GM18858 (cell line): ENCODE results near the gene ZNRF3.
"Not testable (repeated sequence)": the region's sequence is repeated elsewhere in the genome, so short reads cannot be mapped to it uniquely, and the experiment has no call there.

Source experiments
- ATAC-seq: cut with Tn5 transposase; IDR thresholded peaks from one replicate; pipeline ENCODE4 v1.9.1; 2021; ENCODE audit not compliant: unreplicated experiment

Gene ZNRF3

DNA sequence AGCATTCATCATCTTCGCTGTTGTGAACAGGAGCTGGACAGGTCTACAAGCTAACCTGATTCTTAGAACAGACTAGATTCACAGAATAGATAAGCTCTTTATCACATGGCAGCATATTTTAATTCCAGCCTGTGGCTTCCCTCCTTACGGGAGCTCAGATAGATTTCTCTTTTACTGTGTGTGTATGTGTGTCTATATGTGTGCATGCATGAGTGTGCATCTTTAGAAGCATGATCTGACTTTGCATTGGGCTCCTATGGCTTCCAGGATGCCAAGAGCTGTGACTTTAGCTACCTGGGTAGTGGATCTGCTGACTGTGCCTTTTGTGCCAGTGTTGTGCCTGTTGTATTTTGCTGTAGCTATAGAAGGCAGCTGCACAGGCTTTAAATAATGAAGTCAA is 44.3 kb downstream of the ZNRF3 start:
- ATAC-seq, result no peak

DNA sequence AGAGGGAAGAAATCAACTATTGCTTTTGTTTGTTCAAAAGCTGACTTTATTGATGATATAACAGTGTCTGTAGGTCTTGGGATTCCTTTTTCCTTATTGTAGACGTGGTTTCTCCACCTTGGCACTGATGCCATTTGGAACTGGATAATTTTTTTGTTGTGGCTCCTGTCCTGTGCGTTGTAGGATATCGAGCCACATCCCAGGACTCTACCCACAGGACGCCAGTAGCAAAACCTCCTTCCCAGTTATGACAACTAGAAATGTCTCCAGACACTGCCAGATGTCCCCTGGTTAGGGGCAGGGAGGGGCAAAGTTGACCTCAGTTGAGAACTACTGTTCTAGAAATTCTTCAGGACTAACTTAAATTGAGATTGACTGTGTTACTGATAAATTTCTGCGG is 45.8 kb downstream of the ZNRF3 start:
- no peak for ATAC-seq

DNA sequence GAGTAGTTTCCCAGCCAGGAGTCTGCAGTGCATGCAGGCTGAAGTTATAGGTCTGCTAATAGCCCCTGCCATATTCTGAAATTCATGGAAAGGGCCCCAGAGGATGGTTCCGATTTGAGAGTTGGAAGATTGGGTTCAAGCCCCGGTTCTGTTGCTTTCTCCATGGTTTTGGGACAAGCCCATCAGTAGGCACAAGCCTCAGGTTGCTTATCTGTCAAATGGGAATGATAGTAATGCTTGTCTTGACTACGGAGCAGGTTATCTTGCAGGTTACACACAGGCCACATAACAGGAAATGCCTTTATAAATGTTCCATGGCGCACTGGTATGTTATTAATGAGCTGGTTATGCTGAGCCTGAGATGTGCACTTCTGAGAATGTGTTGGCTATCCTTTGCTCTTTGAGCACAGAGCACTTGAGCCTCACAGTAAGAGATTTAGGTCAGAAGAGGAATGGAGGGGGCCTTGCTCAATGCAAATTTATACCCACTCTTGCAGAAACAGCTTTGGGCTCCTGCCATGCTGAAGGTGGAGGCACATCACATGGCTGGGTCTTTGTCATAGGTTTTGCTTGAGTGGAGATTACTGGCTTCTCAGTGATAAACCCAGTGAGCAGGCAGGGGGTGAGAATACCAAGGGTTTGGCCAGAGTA is 47.1 kb downstream of the ZNRF3 start:
- no peak for ATAC-seq

DNA sequence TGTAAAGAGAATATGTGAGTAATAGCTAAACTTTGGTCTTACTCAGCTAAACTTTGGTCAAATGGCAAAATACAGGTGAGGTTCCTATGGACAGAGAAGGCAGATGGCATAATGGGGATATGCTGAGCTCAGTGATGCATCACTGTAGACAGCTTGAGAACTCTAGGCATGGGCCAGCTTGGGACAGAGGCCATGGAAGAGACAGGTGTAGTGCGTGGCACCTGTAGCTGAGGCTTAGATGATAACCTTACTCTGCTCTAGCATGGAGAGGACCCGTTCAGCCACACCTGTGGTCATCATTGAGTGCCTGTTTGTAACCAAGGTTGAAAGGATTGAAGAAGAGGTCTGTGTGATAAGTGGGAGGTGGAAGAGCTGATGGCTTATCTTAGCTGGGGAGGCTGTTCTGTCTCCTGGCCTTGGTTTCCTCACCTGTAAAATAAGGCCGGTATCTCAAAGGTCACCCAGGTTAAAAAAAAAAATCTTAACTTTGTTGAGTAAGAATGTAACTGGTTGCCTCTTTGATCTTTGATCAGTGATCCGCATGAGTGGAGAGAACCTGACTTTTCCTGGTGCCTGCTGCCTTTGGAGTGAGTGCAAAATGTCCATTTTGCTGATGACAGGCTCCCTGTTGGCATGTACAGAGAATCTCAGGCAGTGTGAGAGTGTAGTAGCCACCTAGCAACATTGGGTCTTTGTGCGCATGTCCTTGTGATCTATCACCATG is 48.6 kb downstream of the ZNRF3 start:
- ATAC-seq, result no peak

DNA sequence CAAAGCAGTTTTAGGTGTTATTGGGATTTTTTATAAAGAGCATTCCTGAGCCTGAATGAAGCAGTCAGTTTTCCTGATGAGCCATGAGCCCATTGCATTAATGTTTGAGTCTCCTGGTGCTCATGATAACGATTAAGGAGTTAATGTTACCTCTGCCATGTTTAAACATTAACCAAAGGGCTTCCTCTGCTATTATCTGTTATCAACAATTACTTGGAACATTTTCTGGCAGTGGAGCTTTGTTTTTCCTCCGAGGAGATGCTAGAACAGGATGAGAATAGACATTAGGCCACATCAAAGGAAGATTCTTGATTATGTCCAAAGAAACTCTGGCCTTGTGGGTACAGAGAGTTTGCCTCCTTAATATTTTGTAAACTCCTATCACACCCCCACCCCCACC is 49.9 kb downstream of the ZNRF3 start:
- no peak for ATAC-seq

DNA sequence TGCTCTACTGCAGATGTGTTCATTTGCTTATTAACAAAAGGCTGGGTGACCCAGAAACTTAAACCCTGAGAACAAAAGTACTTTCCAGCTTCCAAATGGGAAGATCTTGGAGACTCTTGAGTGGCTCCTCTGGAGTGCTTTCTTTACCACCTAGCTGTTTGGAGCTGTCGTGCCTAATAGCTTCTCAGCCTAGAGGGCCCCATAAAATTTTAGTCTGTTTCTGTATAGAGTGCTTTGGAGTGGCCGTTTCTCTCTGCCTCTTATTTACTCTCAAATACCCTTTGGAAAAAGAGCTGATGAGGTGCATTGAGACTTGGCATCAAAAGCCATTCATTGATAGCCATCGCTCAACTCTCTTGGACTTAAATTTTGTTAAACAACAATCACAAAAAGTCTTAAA is 50.7 kb downstream of the ZNRF3 start:
- no peak for ATAC-seq

DNA sequence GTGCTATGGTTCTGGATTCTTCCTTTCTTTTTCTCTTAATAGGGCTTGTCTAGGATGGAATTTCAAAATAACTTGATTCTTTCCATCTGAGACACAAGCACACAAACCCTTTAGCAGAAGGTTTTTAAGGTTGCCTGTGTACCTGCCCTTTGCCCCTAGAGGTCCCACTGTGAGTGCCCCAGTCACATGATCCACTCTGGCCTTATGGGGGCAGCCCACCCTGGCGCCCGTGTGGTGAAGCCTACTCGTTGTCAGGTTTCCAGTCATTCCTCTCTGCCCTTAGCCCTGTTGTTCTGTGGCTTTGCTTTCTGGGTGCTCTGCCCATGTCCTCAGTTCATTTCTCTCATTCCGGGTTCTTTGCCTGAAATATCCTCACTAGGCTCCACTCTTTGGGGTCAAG is 51.8 kb downstream of the ZNRF3 start:
- no peak for ATAC-seq

DNA sequence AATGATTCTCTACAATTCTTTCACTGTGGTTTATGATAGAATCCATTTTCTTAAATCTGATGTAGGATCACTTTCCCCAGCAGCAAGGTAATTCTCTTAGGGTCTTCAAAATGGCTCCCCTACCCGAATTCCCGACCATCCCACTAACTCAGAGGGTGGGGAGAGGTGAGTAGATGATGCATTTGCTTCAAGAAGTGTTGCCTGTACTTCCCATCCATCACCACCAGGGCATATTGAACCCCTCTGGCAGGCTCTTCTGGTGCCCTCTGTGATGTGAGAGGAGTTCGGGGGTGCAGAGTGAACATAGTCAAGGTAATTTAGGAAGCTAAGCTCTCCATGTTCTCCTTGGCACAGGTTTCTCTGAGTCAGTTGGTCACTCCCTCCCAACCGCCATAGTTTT is 52.3 kb downstream of the ZNRF3 start:
- ATAC-seq, result no peak

DNA sequence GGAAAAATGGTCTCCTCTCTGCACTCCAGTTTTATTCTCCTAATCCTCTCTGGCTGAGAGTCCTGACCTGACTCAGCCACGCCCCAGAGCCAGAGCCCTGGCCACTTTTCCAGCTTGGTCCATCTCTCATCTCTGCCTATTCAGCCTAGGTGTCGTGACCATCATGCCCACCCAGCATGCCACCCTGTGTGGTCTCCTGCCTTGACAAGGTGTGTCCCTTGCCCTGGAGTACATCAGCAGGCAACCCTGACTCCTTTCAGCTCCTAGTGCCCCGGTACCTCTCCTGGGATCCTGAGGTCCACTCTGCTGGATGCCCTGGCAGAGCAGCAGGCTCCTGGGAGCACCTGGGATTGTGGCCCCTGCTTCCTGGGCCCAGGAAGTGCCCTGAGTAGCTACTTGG is 52.8 kb downstream of the ZNRF3 start:
- no peak for ATAC-seq

DNA sequence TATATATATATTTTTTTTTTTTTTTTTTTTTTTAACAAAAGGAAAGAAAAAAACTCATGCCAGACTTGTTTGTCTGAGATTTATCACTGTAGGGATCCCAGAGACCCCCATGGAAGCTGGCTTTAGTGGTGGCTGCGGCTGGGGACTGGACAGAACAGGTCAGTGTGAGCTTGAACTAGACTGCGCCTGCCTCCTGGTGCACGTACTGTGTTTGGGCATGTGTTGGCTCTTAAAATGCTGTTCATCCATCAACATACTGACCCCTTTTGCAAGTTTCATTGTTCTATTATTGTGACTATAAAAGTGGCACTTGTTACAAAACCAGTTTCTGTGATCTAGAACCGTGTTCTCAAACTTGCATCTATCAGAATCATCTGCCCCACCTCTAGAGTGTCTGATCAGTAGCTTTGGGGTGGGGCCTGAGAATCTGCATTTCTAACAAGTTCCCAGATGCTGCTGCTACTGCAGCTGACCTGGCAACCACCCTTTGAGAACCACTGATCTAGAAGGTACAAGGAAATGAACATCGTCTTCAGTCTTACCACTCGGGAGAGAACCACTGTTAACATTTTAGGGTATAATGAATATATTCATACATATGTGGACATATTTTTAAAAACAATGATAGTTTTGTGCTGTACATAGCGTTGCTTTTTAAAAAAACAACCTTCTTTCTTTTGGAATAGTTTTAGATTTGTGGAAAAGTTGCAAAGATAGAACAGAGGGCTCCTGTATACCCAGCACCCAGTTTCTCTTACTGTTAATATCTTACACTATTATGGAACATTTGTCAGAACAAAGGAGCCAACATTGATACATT is 54.0 kb downstream of the ZNRF3 start:
- ATAC-seq, result no peak

DNA sequence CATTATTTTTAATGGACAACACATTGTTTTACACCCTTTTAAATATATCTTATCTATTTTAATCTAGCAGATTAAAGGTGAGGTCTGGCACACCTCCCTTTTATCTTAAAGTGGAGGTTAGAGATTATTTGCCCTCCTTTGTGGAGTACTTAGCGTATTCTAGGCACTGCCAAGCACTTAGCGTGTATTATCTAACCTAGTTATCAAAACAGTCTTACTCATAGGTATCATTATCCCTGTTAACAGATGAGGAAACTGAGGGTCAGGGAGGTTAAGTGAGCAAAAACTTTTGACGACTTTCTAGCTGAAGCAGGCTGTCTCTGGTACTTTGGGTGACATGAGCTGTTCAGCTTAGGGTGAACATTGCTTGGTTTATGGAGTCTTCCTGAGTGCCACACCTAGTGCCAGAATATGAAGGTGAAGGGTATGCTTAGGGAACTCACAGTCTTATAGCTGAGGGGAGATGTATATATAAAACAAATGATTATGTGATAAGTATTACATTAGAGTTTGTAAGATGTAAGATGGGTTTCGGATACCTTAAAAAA is 55.0 kb downstream of the ZNRF3 start:
- no peak for ATAC-seq

DNA sequence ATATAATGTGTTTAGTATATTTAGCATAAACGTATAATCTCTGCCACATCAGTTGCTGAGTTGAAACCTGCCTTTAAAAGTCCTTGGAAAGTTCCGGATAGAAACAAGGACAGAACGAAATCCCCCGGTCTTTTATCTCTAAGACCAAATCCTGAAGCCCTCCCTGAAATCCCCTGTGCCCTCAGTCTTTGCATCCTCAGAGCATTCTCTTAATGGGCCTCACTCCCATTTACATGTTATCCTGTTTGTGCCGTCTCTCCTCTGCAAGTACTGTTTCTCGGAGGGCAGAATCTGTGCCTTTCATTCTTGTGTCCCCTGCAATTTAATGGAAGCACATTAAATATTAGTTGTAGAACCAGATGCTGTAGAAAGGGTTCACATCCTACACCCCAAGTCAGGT is 56.0 kb downstream of the ZNRF3 start:
- no peak for ATAC-seq

DNA sequence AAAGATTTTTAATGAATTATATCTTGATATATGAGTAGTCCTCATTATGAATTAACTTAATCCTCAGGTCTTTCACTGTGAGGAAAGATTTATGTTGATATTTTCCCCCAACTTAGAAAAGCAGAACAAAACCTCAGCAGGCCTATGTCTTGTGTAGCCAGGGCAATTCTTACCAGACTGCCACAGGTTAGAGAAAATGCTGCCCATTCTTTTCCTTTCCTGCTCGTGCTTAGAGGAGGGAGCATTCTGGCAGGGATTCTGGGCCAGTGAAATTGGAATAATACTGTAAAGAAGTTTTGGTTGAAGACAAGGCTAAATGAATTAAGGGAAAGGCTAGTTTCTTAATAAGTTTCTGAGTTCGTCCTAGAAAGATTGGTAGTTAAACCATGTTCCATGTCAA is 56.6 kb downstream of the ZNRF3 start:
- ATAC-seq, result no peak

DNA sequence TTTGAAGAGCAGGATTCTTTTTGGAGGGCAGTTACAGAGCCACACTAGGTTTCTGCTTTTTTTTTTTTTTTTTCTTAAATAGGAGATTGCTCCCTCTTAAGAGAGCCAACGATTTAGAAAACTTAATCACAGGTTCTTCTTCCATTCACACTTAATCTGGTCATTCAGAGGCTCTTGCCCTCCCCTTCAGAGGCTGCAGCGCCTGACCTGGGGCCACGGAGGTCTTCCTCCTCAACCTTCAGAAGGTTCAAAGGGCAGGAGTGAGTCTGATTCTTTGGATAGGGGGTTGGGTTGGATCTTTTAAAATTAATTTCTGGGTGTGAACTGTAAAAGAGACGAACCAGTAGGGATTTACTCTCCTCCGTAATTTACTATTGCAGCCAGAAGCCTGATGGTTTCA is 57.1 kb downstream of the ZNRF3 start:
- ATAC-seq, result no peak

DNA sequence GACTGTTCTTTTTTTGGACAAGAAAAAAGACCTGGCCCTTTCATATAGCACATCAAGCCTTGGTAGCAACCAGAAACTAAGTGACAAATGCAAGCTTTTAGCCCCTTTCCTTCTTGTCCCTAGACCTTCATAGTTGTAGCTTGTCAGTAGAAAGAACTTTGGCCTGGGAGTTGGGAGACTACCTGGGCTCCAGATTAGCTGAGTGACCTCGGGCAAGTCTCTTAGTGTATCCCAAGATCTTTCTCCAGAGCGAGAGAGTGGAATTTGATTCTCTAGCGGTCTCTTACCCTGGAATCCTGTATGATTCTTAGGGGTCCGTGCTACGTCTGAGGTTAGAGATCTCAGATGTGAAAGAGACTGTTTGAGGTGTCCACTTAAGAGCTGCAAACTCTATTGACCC is 59.0 kb downstream of the ZNRF3 start:
- ATAC-seq, result no peak

DNA sequence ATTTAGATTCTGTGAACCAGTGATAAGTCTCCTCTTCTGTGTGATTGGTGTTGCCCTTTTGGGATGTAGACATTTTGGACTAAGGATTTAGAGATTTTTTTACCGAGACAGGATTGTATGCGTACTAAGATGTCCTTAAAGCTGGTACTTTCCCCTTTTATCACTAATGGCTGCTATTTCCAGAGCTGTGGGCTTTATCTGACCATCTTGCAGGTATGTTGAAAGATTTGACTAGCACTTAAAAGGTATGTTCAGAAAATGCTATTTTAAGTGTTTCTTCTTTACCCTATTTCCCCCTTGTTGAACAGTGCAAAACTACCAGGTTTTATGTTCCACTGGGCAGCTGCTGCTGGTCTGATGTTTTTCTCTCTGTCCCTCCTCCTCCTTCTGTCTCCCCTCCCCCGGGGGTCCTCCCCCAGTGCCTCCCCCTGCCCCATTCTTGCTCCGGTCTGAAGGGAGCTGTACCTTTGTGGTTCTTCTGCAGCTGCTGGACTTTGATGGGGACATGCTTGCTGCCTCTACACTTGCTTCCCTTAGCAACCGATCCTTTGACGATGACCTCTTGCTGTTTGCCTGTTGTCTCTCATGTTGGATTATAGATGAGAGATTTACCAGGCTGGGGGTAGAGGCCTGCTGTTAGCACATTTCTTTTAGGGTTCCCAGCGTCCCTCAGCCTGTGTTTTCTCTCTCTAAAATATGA is 59.6 kb downstream of the ZNRF3 start:
- no peak for ATAC-seq

DNA sequence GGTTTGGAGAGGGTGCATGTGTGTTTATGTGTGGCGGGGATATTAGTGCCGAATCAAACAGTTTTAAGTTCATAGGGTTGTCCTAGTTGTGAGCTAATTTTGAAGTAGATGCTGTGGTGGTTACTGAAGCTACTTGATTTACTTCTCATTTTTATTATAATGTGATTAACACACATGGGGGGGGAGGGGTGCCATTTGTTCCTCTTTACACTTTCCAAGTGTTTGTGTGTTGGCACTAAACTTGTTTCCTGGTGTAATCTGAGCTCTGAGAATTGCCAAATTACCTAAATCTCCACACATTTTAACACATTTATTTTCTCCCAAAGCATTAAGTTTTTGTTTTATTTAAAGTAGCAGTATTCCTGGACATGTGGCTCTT is 60.1 kb downstream of the ZNRF3 start:
- ATAC-seq, result no peak

DNA sequence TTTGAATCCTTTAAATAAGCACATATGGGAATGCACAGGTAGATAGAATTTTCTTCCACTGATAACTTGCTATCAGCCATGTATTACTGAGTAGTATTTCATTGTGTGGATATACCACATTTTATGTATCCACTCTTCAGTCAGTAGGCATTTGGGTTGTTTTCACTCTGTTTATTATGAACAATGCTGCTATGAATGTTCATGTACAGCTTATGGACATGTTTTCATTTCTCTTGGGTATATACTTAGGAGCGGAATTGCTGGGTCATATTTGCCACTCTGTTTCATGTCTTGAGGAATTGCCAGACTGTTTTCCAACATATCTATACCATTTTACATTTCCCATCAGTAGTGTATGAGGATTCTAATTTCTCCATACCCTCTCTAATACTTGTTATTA is 63.8 kb downstream of the ZNRF3 start:
- ATAC-seq, result no peak

DNA sequence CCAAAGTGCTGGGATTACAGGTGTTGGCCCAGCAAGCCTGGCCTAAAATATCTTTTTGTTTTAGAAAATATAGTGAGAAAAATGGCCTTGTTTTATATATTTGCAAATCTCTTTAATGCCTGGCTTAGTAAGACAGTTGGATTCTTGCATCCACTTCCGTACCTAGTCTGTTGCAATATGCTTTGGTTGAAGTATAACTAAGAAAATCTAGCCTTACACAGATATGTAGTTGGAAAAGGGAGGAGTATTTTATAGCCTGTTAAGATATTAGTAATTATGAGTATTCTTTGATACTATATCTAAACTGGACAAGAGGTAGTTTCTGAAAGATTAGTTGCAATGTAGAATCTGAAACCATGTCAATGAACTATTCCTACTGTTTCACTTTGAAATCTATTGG is 65.1 kb downstream of the ZNRF3 start:
- no peak for ATAC-seq

DNA sequence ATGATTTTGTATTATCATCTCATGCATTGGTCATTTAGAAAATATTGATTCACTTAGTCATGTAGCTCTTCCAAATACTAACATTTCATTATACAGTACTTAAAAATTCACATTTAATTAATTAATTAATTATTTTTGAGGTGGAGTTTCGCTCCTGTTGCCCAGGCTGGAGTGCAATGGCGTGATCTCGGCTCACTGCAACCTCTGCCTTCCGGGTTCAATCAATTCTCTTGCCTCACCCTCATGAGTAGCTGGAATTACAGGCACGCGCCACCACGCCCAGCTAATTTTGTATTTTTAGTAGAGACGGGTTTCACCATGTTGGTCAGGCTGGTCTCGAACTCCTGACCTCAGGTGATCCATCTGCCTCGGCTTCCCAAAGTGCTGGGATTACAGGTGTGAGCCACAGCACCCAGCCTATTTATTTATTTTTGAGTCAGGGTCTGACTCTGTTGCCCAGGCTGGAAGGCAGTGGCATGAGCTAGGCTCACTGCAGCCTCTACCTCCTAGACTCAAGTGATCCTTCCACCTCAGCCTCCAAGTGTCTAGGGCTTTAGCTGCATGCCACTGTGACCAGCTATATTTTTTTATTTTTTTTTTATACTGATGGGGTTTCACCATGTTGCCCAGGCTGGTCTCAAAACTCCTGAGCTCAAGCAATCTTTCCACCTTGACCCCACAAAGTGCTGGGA is 65.6 kb downstream of the ZNRF3 start:
- not testable (repeated sequence) for ATAC-seq

DNA sequence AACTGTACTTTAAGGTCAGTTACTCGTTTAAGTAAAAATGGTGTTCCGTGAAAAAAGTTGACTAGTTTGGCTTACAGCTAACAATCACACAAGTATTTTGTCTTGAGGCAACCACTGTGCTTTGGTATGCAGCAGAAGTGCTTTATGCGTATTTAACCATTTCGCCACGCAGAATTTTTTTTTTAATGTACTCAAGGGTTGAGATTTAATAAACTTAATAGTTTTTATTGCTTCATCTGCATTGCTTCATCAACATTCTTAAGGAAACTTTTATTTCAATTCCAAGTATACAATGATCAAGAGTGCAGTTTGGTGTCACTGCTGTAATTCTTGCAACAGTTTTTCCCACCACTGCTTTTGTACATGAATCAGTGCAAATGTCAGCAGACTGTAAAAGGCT is 66.4 kb downstream of the ZNRF3 start:
- ATAC-seq, result no peak
